SU-DHL-6 (cell line): Measurements from ENCODE around the gene CDKAL1.

Experiments
- H2AFZ ChIP-seq: fragments of 200-600 bp; sonication (generic); 2 replicates; pipeline ENCODE4 v1.6.1; 2014; ENCODE audit warnings: low read depth, mild to moderate bottlenecking, moderate library complexity, mixed read lengths, antibody characterized with exemption, low read length; ENCODE audit not compliant: severe bottlenecking
- H3F3A ChIP-seq: fragments of 200-600 bp; shearing (Covaris generic); 2 replicates; pipeline ENCODE4 v1.6.0; 2016; ENCODE audit warnings: antibody characterized with exemption, mild to moderate bottlenecking; ENCODE audit not compliant: insufficient read depth
- H3K27ac ChIP-seq: fragments of 200-600 bp; sonication (generic); 2 replicates; pipeline ENCODE4 v1.5.1; 2016; ENCODE audit warnings: low read depth, mild to moderate bottlenecking, low read length, moderate library complexity, mixed read lengths
- H3K27me3 ChIP-seq: fragments of 200-600 bp; sonication (generic), shearing (Covaris generic); 2 replicates; pipeline ENCODE4 v1.6.0; 2014; ENCODE audit warnings: mild to moderate bottlenecking, low read length
- H3K36me3 ChIP-seq: fragments of 200-600 bp; sonication (generic); 2 replicates; pipeline ENCODE4 v1.6.1; 2014; ENCODE audit warnings: mild to moderate bottlenecking, low read length, mixed read lengths
- H3K4me2 ChIP-seq: fragments of 300-600, 200-600 bp; shearing (Covaris generic), sonication (generic); 2 replicates; pipeline ENCODE4 v1.6.0; 2014; ENCODE audit warnings: low read length, low read depth, mild to moderate bottlenecking; ENCODE audit not compliant: poor library complexity, severe bottlenecking
- H3K4me3 ChIP-seq: fragments of 200-600 bp; sonication (generic); 2 replicates; pipeline ENCODE4 v1.5.1; 2014; ENCODE audit warnings: antibody characterized with exemption, low read length, mild to moderate bottlenecking, mixed read lengths; ENCODE audit not compliant: insufficient read depth, poor library complexity, severe bottlenecking
- H3K79me2 ChIP-seq: fragments of 200-600 bp; sonication (generic); 2 replicates; pipeline ENCODE4 v1.6.1; 2014; ENCODE audit warnings: mild to moderate bottlenecking, low read length, moderate library complexity; ENCODE audit not compliant: insufficient read depth
- H3K9ac ChIP-seq: fragments of 200-600 bp; sonication (generic); 2 replicates; pipeline ENCODE4 v1.7.0; 2014; ENCODE audit warnings: mild to moderate bottlenecking, low read length
- H3K9me2 ChIP-seq: fragments of 200-600 bp; sonication (generic); replicated peaks from 2 replicates; pipeline ENCODE4 v1.6.1; 2014; ENCODE audit warnings: low read length; ENCODE audit not compliant: insufficient read depth
- H3K9me3 ChIP-seq: fragments of 200-600 bp; sonication (generic); 2 replicates; pipeline ENCODE4 v1.6.1; 2014; ENCODE audit warnings: low read length, mixed read lengths; ENCODE audit not compliant: insufficient read depth
- H4K20me1 ChIP-seq: fragments of 200-600 bp; sonication (generic); 2 replicates; pipeline ENCODE4 v1.6.1; 2014; ENCODE audit warnings: low read depth, mild to moderate bottlenecking, antibody characterized with exemption, low read length, moderate library complexity, mixed read lengths
- EZH2phosphoT487 ChIP-seq: fragments of 200-600 bp; sonication (generic), shearing (Covaris generic); conservative IDR thresholded peaks from 2 replicates; pipeline ENCODE4 v1.6.1; 2018; ENCODE audit warnings: mild to moderate bottlenecking, antibody characterized with exemption, low read length, moderate library complexity, mixed read lengths
- TF ChIP-seq, protein P1 (sequence below): fragments of 200-600 bp; sonication (generic); IDR thresholded peaks from one replicate; pipeline ENCODE4 v1.5.1; 2017; ENCODE audit warnings: antibody characterized with exemption, mild to moderate bottlenecking, low read length, moderate library complexity; ENCODE audit not compliant: insufficient read depth, poor library complexity, severe bottlenecking

CDKAL1 gene

DNA sequence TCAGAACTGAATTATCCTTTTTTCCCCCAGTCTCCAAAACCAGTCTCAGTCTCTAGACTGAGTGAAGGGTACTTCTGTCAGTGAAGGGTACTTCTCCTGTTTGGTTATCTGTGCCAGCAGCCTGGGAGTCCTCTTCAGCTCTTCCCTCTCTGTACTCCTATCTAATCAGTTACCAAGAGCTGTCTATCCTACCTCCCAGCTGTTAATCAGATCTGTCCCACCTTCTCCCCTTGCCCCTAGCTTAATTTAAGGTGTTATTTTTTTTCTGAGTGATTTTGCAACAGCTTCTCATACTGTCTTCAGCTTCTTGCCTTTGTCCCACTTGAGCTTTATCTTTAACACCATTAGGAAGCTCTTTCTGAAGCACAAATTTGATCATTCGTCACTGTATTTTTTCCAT lies 567.4 kb downstream of the CDKAL1 start:
- Histone ChIP-seq H2AFZ (no peak overlapping the region), H4K20me1 (no peaks in the 10 kb centered on the region), H3F3A (no peaks in the 10 kb centered on the region), H3K9ac (no peak overlapping the region), H3K4me3 (no peak overlapping the region), H3K27ac (no peak overlapping the region), H3K79me2 (no peaks in the 10 kb centered on the region), H3K36me3 (no peaks in the 10 kb centered on the region), H3K9me2 (no peaks in the 10 kb centered on the region), H3K27me3 (no peaks in the 10 kb centered on the region), H3K4me2 (no peak overlapping the region), H3K9me3 (no peaks in the 10 kb centered on the region)
- TF ChIP-seq, protein P1, sequence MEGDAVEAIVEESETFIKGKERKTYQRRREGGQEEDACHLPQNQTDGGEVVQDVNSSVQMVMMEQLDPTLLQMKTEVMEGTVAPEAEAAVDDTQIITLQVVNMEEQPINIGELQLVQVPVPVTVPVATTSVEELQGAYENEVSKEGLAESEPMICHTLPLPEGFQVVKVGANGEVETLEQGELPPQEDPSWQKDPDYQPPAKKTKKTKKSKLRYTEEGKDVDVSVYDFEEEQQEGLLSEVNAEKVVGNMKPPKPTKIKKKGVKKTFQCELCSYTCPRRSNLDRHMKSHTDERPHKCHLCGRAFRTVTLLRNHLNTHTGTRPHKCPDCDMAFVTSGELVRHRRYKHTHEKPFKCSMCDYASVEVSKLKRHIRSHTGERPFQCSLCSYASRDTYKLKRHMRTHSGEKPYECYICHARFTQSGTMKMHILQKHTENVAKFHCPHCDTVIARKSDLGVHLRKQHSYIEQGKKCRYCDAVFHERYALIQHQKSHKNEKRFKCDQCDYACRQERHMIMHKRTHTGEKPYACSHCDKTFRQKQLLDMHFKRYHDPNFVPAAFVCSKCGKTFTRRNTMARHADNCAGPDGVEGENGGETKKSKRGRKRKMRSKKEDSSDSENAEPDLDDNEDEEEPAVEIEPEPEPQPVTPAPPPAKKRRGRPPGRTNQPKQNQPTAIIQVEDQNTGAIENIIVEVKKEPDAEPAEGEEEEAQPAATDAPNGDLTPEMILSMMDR: no peak
- no peak for TF ChIP-seq EZH2phosphoT487

DNA sequence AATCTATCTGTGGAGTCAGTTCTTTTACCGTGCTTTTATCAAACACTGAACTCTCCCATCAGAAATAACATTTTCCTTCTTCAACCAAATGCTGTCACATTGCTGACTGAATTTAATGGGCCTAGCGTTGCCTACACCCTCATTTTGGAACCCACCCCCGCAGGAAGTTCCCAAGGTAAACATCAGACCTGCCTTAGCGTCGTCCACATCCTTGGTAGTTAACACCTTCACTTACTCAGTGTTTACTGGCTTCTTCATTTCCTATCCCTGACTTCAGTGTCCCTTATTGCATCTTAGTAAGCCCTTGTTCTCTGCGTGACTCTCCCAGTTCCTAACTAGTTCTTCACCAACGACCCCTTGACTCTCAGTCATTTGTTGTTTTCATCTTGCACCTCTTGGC lies 567.9 kb downstream of the CDKAL1 start:
- Histone ChIP-seq H2AFZ (no peak overlapping the region), H3K36me3 (no peaks in the 10 kb centered on the region), H3K9ac (no peak overlapping the region), H3K9me3 (no peaks in the 10 kb centered on the region), H3K79me2 (no peaks in the 10 kb centered on the region), H3K9me2 (no peaks in the 10 kb centered on the region), H3F3A (no peaks in the 10 kb centered on the region), H4K20me1 (no peaks in the 10 kb centered on the region), H3K27ac (no peak overlapping the region), H3K4me3 (no peak overlapping the region), H3K4me2 (no peak overlapping the region), H3K27me3 (no peaks in the 10 kb centered on the region)
- TF ChIP-seq, protein P1: no peak
- TF ChIP-seq EZH2phosphoT487: no peak

DNA sequence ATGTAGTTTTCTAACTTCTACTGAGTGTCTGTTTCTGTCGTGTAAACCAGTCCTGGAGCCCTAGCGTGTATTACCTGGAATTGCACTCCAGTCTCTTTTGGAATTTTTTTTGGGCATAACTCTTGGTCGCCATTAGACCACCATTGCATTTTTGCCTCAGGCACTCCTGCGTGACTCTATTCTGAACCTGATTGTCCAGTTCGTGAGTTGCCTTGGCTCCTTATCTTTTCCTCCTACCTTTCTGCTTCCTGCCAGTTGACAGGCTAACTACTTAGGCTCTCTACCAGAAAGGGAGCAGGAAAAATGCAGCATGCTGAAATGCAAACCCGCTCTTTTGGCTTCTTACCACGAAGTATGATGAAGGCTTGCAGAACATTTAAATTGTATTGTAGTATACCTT lies 568.4 kb downstream of the CDKAL1 start:
- H3F3A ChIP-seq: no peaks in the 10 kb centered on the region
- H3K4me2 ChIP-seq: no peak overlapping the region
- H3K9me2 ChIP-seq: no peaks in the 10 kb centered on the region
- H3K79me2 ChIP-seq: no peaks in the 10 kb centered on the region
- no peaks in the 10 kb centered on the region for H3K36me3 ChIP-seq
- no peaks in the 10 kb centered on the region for H4K20me1 ChIP-seq
- H3K27me3 ChIP-seq: no peaks in the 10 kb centered on the region
- H3K27ac ChIP-seq: no peak overlapping the region
- no peak overlapping the region for H2AFZ ChIP-seq
- H3K9me3 ChIP-seq: no peaks in the 10 kb centered on the region
- no peak for TF ChIP-seq EZH2phosphoT487
- TF ChIP-seq, protein P1: no peak
- H3K4me3 ChIP-seq: no peak overlapping the region
- H3K9ac ChIP-seq: no peak overlapping the region
